ENCODE measurements around the gene ZXDC.

The ZXDC gene

GRCh38 chr3:126436826-126437717 lies 38.6 kb downstream of the ZXDC start:
- no peak for DNase-seq (ENCODE audit: low read depth, low spot score)

DNA sequence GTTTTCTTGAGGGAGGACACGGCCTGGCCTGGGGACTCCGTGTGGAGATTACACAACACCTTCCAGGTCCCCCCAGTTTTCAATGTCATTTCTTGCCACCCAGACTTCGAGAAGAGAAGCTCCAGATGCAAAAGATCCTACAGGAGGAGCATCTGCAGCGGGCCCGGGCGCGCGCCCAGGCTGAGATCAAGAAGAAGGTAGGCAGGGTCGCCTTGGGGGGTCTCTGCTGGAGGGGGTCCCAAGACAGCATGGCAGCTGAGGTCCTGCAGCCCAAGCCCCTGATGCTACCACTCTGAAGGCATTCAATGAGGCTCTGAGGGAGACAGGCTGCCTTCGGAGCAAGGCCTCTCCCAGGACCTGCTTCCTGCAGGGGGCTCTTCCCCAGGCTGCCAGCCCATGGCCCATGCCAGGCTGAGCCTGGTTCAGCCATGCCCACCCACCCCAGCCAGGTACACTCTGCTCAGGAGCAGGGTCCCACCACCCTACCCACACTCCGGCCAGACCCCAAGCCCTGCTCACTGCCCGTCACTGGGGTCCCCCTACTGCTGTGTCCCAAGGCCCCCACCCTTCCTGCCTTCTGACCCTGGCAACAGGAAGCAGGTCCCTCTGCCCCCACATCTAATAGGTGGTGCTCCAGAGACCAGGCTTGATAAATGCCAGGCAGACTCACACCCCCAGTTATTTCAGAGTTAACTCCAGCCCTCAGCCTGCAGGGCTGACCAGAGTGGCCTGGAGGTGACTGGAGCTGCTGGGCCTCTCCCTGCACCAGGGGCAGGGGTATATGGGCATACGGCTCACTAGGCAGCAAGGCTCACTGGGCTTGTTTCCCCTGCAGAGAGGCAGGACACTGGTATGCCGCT lies 40.0 kb downstream of the ZXDC start:
- no peak for DNase-seq (ENCODE audit: low read depth, low spot score)

DNA sequence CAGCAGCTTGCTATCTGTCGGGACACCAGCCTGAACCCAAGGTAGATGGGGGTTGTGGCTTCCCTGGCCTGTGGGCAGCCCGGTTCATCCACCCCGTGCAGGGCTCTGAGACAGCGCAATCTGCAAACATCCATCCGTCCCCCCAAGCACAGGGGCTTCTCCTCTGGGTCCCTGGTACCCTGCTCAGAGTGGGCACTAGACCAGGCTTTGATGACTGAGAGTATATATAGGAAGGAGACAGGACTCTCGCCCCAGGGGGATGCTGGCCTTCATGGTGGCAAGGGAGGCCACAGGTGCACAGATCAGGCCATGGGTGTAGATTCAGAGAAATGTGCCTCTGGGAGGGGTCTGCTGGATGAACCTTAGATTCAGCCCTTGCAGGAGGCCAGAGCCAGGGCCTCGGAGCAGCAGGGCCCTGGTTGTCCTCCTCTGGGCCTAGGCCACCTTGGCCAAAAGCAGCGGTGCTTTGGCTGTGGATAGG lies 40.7 kb downstream of the ZXDC start:
- no peak for DNase-seq (ENCODE audit: low read depth, low spot score)

DNA sequence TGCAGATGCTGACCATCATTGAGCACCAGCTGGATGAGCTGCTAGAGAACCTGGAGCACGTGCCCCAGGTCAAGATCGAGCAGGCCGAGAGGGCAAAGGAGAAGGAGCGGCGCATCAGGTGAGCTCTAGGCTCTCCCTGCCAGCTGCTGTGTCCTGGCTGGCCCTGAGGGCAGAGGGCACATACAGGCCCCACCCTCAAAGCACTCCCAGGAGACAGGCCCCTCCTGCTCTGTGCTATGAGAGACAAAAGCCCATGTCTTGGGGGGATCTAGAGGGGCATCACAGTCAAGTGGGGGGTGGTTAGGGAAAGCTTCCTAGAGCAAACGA lies 41.5 kb downstream of the ZXDC start:
- DNase-seq (ENCODE audit: low read depth, low spot score): no peak

- DNase-seq (ENCODE audit: low read depth, low spot score): no peak
Observed at GRCh38 chr3:126433496-126434263, 42.0 kb downstream of the ZXDC start.

GRCh38 chr3:126433105-126433430 lies 42.6 kb downstream of the ZXDC start:
- DNase-seq (ENCODE audit: low read depth, low spot score): no peak

GRCh38 chr3:126432361-126433104 lies 43.2 kb downstream of the ZXDC start:
- DNase-seq (ENCODE audit: low read depth, low spot score): no peak

DNA sequence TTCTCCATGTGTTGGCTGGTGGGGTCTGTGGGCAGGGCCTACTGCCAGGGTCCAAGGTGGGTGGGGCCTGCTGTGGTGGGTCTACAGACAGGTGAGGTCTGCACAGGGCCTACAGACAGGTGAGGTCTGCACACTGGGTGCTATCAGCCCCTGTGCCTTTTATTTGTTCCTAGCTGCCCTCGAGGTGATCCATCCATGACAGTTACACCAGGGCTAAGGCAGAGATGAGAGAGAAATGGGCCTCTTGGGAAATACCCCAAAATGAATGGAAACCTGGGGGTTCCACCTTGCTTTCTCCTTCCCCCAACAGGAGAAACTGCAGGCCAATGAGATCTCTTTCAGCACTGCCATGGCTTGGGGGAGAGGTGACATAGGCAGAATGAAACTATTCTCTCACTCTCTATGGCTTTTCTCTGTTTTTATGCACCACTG lies 44.6 kb downstream of the ZXDC start:
- no peak for DNase-seq (ENCODE audit: low read depth, low spot score)

DNA sequence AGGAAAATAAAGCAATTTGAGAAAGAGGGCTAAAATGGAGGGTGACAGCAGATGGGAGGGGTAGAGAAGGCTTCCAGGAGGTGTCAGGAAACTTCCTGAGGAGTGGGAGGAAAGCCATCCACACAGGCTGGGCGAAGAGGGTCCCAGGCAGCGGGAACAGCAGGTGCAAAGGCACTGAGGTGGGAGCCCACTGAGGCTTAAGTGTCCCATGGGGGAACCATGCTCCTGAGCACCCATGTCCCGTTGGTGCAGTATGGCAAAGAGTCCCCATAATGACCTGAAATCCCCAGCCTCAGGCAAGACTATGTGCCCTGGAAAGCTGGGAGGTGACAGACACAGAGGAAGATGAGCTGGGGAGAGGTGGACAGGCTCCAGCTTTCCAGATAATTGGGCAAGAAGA lies 50.9 kb downstream of the ZXDC start:
- no peak for DNase-seq (ENCODE audit: low read depth, low spot score)

- DNase-seq (ENCODE audit: low read depth, low spot score): no peak
Observed at GRCh38 chr3:126424039-126424717, 51.5 kb downstream of the ZXDC start.

DNA sequence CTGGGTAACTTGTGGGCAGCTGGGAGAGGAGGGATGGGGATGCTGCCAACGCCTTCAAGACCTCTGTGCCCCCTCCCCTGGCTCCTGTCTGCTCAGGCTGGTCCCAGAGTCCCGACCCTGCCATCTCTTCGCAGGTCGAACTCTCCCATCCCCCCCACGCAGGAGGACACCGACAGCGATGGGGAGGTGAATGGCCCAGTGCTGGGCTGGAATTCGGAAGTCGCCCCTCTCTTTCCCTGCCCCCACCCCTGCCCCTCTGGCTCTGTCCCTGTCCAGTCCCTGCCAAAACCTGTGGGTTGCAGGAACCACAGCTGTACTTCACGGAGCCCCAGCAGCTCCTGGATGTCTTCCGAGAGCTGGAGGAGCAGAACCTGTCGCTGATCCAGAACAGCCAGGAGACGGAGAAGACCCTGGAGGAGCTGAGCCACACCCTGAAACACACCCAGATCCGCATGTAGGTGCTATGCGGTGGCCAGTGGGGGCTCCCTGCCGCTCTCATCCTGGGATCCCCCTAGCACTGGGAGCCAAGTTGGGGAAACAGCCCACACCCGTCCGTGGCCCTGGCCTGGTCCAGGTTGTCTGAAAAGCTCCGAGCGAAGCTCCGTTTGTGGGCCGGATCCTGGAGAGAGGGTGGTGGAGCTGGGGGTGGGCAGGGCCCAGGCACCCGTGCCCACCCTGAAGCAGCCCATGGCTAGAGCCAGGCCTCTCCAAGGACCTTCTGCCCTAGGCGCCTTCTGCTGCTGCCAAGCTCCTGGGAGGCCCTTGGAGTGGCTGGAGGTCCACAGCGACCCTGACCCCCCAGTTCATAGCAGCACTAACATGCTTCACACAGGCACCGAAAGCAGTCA lies 52.3 kb downstream of the ZXDC start:
- no peak for DNase-seq (ENCODE audit: low read depth, low spot score)

GRCh38 chr3:126422571-126423091 lies 53.1 kb downstream of the ZXDC start:
- no peak for DNase-seq (ENCODE audit: low read depth, low spot score)

DNA sequence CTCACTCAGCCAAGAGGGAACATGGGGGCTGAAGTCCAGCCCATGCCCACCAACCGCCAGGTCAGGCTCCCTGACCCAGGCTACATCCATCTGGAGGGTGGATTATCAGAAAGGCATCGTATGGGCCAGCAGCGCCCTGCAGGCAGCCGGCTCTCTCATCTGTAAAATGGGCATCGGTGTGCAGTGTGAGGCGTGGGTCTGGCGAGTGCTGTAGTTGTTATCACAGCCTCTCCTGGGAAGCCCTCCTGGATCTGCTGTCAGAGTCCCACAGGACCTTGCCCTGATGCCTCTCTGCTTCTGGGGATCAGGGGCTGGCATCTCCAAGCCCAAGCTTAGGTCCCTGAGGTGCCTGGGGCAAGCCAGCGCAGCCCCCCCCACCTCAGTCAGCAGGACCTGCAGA lies 53.6 kb downstream of the ZXDC start:
- DNase-seq (ENCODE audit: low read depth, low spot score): no peak

DNA sequence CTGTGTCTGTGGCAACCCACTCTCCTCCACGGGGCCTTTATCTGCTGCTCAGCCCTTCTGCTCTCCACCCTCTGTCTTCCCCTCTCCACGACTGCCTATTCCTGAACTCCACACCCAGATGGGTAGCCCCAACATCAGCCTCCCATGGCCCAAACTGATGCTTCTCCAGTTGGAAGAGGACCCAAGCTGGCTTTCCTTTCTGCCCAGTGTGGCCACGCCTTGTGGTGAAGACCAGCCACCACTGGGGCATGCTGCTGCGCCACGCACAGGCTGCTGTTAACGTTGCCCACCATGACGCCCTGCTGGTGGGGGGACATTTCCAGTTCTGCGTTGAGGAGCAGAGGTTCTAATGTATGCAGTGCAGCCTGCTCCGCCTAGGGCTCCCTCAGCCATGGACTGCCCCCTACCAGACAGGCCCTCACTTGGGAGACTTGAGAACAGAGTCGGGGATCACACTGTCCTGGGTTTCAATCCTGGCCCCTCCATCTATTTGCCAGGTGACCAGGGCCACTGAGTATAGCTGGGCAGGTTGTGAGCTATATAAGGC lies 54.0 kb downstream of the ZXDC start:
- DNase-seq (ENCODE audit: low read depth, low spot score): no peak

- DNase-seq (ENCODE audit: low read depth, low spot score): no peak
Observed at GRCh38 chr3:126419886-126420786, 55.6 kb downstream of the ZXDC start.

GRCh38 chr3:126419151-126419703 lies 56.5 kb downstream of the ZXDC start:
- DNase-seq (ENCODE audit: low read depth, low spot score): no peak

DNA sequence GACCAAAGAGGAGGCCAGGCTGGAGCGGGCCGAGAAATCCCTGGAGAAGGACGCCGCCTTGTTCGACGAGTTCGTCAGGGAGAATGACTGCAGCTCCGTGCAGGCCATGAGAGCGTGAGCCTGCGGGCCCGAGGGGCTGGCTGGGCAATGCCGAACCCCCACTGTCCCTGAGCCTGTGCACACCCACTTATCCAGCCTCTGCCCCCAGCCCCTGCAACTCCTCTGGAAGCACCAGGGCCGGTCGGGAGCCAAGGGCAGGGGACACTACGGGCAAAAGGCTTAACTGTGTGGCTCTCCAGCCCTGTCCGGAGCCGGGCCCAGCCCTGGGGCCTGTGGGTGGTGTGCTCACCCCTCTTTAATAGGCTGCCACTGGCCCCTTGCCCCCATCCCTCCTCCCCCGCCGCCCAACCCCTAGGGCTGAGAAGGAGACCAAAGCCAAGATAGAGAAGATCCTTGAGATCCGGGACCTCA lies 57.0 kb downstream of the ZXDC start:
- DNase-seq (ENCODE audit: low read depth, low spot score): no peak
